GM12878 (cell line): Measurements from ENCODE around the gene KCNAB3. TPM values are rescaled to one million over a fixed set of nuclear protein-coding genes. Genes with fewer than 3 reads are reported as not detected.

Experiments used
- ATAC-seq: fragments of 200-7000 bp; cut with Tn5 transposase; 3 replicates; pipeline ENCODE4 v1.9.1; 2020; ENCODE audit warnings: mild to moderate bottlenecking, moderate library complexity
- BruUV-seq: library from RNA; stranded (reverse); fragments of 400-500 nt; replicated peaks from 2 replicates; lab custom pipeline; 2021; lab: Mats Ljungman, UMichigan
- CTCF ChIA-PET: fragments of 300-600 bp; sonication (Branson Sonifier 250); formaldehyde crosslinking; extraction: SDS; loops from one replicate; lab custom pipeline; 2021; ENCODE audit warnings: inconsistent platforms; lab: Yijun Ruan, JAX
- POLR2A ChIA-PET: fragments of 350-600 bp; formaldehyde crosslinking; extraction: SDS; loops from one replicate; lab custom pipeline; 2021; ENCODE audit warnings: inconsistent platforms; lab: Charles Lee
- RAD21 ChIA-PET: fragments of 300-600 bp; sonication (Branson Sonifier 250); formaldehyde crosslinking; loops from one replicate; lab custom pipeline; 2023; ENCODE audit warnings: antibody characterized with exemption; ENCODE audit not compliant: unreplicated experiment; lab: Charles Lee
- SMC1A ChIA-PET: fragments of 300-600 bp; sonication (Branson Sonifier 250); formaldehyde crosslinking; loops from one replicate; lab custom pipeline; 2023; ENCODE audit not compliant: unreplicated experiment, uncharacterized antibody; lab: Charles Lee
- DNase-seq: peaks from one replicate; pipeline ENCODE4 v3.0.0-alpha.2; 2011; ENCODE audit warnings: low read depth, low spot score
- FAIRE-seq: peaks from 3 replicates; lab custom pipeline; 2011; peaks lifted over from hg19 to GRCh38; lab: Jason Lieb, UNC
- H2AFZ ChIP-seq: 2 replicates; pipeline ENCODE4 v1.6.0; 2011; ENCODE audit warnings: low read depth, low read length, control low read depth; ENCODE audit not compliant: control insufficient read depth
- H3K27ac ChIP-seq: 2 replicates; pipeline ENCODE4 v1.5.1; 2011; ENCODE audit warnings: control low read depth; ENCODE audit not compliant: control insufficient read depth, insufficient read depth
- H3K27me3 ChIP-seq, 2 experiments: replicated peaks in 1 of 2; 2 replicates each; pipeline versions ENCODE4 v1.6.0 to v1.6.1; 2011; ENCODE audit warnings: low read length in 1 of 2; ENCODE audit not compliant: control insufficient read depth in 2 of 2, insufficient read depth in 2 of 2
- H3K36me3 ChIP-seq, 2 experiments: 2 replicates each; pipeline ENCODE4 v1.5.1; 2011; ENCODE audit warnings: low read length in 1 of 2; ENCODE audit not compliant: control insufficient read depth in 2 of 2, insufficient read depth in 2 of 2
- H3K4me1 ChIP-seq: 2 replicates; pipeline ENCODE4 v1.6.1; 2011; ENCODE audit warnings: mild to moderate bottlenecking, low read length, moderate library complexity, mixed read lengths; ENCODE audit not compliant: control insufficient read depth, insufficient read depth
- H3K4me2 ChIP-seq: 2 replicates; pipeline ENCODE4 v1.6.0; 2011; ENCODE audit warnings: control low read depth; ENCODE audit not compliant: control insufficient read depth, insufficient read depth
- H3K4me3 ChIP-seq: fragments of 200-600 bp; sonication (generic); 2 replicates; pipeline ENCODE4 v1.5.1; 2016
- H3K79me2 ChIP-seq: 2 replicates; pipeline ENCODE4 v1.6.0; 2011; ENCODE audit warnings: low read length; ENCODE audit not compliant: control insufficient read depth, insufficient read depth
- H3K9ac ChIP-seq: 2 replicates; pipeline ENCODE4 v1.8.0; 2011; ENCODE audit warnings: low read length, control low read depth, mixed read lengths; ENCODE audit not compliant: control insufficient read depth, insufficient read depth
- H3K9me3 ChIP-seq: replicated peaks from 3 replicates; pipeline ENCODE4 v1.5.1; 2011; ENCODE audit warnings: mild to moderate bottlenecking, low read length; ENCODE audit not compliant: control insufficient read depth, insufficient read depth
- H4K20me1 ChIP-seq: 2 replicates; pipeline ENCODE4 v1.6.0; 2011; ENCODE audit not compliant: control insufficient read depth, insufficient read depth
- EP300 ChIP-seq, 2 experiments: fragments of 150-350 bp in 1 of 2; IDR thresholded peaks; 2 replicates each; pipeline ENCODE4 v1.6.1; 2011 to 2012; ENCODE audit warnings: low read depth in 2 of 2, low read length in 2 of 2, borderline replicate concordance in 1 of 2, improper control_type of control experiment in 1 of 2, inconsistent platforms in 1 of 2; ENCODE audit not compliant: control insufficient read depth in 1 of 2
- GABPA ChIP-seq: IDR thresholded peaks from 2 replicates; pipeline ENCODE4 v1.6.1; 2014; ENCODE audit warnings: antibody characterized with exemption, low read depth, mild to moderate bottlenecking, inconsistent platforms
- KDM1A ChIP-seq: fragments of 200-600 bp; sonication (generic); IDR thresholded peaks from 2 replicates; pipeline ENCODE4 v1.6.1; 2016; ENCODE audit warnings: borderline replicate concordance
- MYB ChIP-seq: fragments of 150-350 bp; IDR thresholded peaks from 2 replicates; pipeline ENCODE4 v1.6.1; 2014; ENCODE audit warnings: mild to moderate bottlenecking, low read depth, low read length, borderline replicate concordance
- NFYB ChIP-seq: IDR thresholded peaks from 2 replicates; pipeline ENCODE4 v1.6.1; 2011; ENCODE audit warnings: low read depth, mild to moderate bottlenecking, low read length, improper control_type of control experiment, moderate library complexity; ENCODE audit not compliant: insufficient read depth
- POLR2A ChIP-seq: IDR thresholded peaks from 2 replicates; pipeline ENCODE4 v1.6.1; 2011; ENCODE audit warnings: low read depth, mild to moderate bottlenecking, low read length
- RAD51 ChIP-seq: fragments of 450-650 bp; IDR thresholded peaks from 2 replicates; pipeline ENCODE4 v1.6.1; 2016; ENCODE audit warnings: moderate library complexity, mild to moderate bottlenecking, inconsistent platforms
- STAT1 ChIP-seq: fragments of 450-650 bp; conservative IDR thresholded peaks from 2 replicates; pipeline ENCODE4 v1.6.1; 2014; ENCODE audit warnings: antibody characterized with exemption, mild to moderate bottlenecking
- TCF3 ChIP-seq: IDR thresholded peaks from 2 replicates; pipeline ENCODE4 v1.6.1; 2012; ENCODE audit warnings: low read depth, mild to moderate bottlenecking, low read length, borderline replicate concordance; ENCODE audit not compliant: insufficient read depth
- ZBED1 ChIP-seq: IDR thresholded peaks from 2 replicates; pipeline ENCODE4 v1.6.1; 2016; ENCODE audit warnings: borderline replicate concordance
- WGBS: methylation state at CpG from one replicate; pipeline ENCODE4 v1.1.6; 2016; ENCODE audit warnings: low lambda C conversion rate; ENCODE audit not compliant: insufficient replicate concordance, insufficient coverage; ENCODE audit errors: missing lambda C conversion rate; 5-methylcytosine and 5-hydroxymethylcytosine counted together
- in situ Hi-C: fragments of 300-500 bp; cut with MboI; formaldehyde crosslinking; loops from 9 replicates; pipeline ENCODE4 v1.14.3; 2018; ENCODE audit warnings: mixed read lengths
- intact Hi-C: fragments of 100-400 bp; cut with micrococcal nuclease; formaldehyde crosslinking; loops from one replicate; pipeline ENCODE4 v1.14.2; 2022; ENCODE audit not compliant: unreplicated experiment
- polyA plus RNA-seq, 11 experiments: library from polyadenylated mRNA; depleted of rRNA in 4 of 11; unstranded in 6 of 11; stranded (reverse) in 5 of 11; fragments of >200 nt; fragmentation: Nextera tagmentation in 4 of 11; fragmentation: Illumina TruSeq in 1 of 11; extraction: Ambion mirVana in 4 of 11; extraction: Trizol in 1 of 11; gene quantifications; 1 replicate in 1 of 11; 2 replicates in 10 of 11; pipeline versions ENCODE4 v1.2.1 to v1.2.3, GENCODE V29; 2011 to 2016; ENCODE audit warnings: inconsistent platforms in 2 of 11, missing spikeins in 2 of 11, low read depth in 1 of 11
- total RNA-seq, 4 experiments: library from RNA; depleted of rRNA in 3 of 4; stranded (reverse); fragments of >200 nt in 3 of 4; fragmentation: Illumina TruSeq in 1 of 4; extraction: Trizol in 1 of 4; gene quantifications; 2 replicates each; pipeline versions ENCODE4 v1.2.1 to v1.2.3, GENCODE V29; 2013 to 2021
- TF ChIP-seq, protein P1 (sequence below): IDR thresholded peaks from 2 replicates; pipeline ENCODE4 v1.6.1; 2011; ENCODE audit warnings: borderline replicate concordance, low read depth, mild to moderate bottlenecking, moderate library complexity, low read length; ENCODE audit not compliant: insufficient read depth, poor library complexity, severe bottlenecking

The KCNAB3 gene
- total and polyA plus RNA-seq, 10 of the 15 experiments (the other 5 are each of a cell fraction or from before 2014, with no cell fraction given), result 0.22 to 7.9 (median 1.8) TPM

GRCh38 chr17:7893187-7893880 lies 36.3 kb downstream of the KCNAB3 start:
- Histone ChIP-seq H3K4me3 (no peak overlapping the region), H3K36me3 (peaks cover 25 to 35% of the 10 kb centered on the region in 2 experiments), H3K4me1 (peaks cover 3% of the 10 kb centered on the region), H3K4me2 (no peak overlapping the region), H3K27me3 (no peaks in the 10 kb centered on the region), H3K27ac (no peak overlapping the region), H3K9ac (no peak overlapping the region), H4K20me1 (no peaks in the 10 kb centered on the region), H3K9me3 (no peaks in the 10 kb centered on the region), H3K79me2 (peaks cover 10% of the 10 kb centered on the region), H2AFZ (no peak overlapping the region)
- ChIA-PET SMC1A (no interaction called here), RAD21 (no interaction called here), POLR2A (no interaction called here), CTCF (no interaction called here)
- in situ Hi-C loops (no loop called here), intact Hi-C loops (no loop called here)
- DNase-seq (no peak), ATAC-seq (no peak), FAIRE-seq (no peak)
- no TSS peak for BruUV-seq
- 77% methylated on average over 12 of the region's 15 CpGs for WGBS
- TF ChIP-seq KDM1A, result no peak
- TF ChIP-seq NFYB, result no peak
- TF ChIP-seq STAT1, result no peak
- no peak for TF ChIP-seq EP300 (IDR thresholded peaks at IDR 0.05; ENCODE audit: borderline replicate concordance in 1 of 2, control insufficient read depth in 1 of 2, low read depth in 2 of 2, low read length in 2 of 2)
- TF ChIP-seq, protein P1, sequence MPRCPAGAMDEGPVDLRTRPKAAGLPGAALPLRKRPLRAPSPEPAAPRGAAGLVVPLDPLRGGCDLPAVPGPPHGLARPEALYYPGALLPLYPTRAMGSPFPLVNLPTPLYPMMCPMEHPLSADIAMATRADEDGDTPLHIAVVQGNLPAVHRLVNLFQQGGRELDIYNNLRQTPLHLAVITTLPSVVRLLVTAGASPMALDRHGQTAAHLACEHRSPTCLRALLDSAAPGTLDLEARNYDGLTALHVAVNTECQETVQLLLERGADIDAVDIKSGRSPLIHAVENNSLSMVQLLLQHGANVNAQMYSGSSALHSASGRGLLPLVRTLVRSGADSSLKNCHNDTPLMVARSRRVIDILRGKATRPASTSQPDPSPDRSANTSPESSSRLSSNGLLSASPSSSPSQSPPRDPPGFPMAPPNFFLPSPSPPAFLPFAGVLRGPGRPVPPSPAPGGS, result no peak
- TF ChIP-seq POLR2A, result no peak
- TF ChIP-seq MYB, result no peak
- no peak for TF ChIP-seq RAD51
- no peak for TF ChIP-seq ZBED1
- TF ChIP-seq GABPA, result no peak
- TF ChIP-seq TCF3, result no peak
